HFF-Myc (cell line): ENCODE data around the gene PHEX.

Experiments
- DNase-seq: peaks from one replicate; pipeline ENCODE4 v3.0.0-alpha.2; 2011; ENCODE audit warnings: low read depth; ENCODE audit errors: extremely low read depth
- H3K4me3 ChIP-seq: replicated peaks from 2 replicates; pipeline ENCODE4 v1.5.1; 2011; ENCODE audit warnings: low read depth, mild to moderate bottlenecking, control low read depth, low read length
- TF ChIP-seq, protein P1 (sequence below): IDR thresholded peaks from 2 replicates; pipeline ENCODE4 v1.5.1; 2012; ENCODE audit warnings: mild to moderate bottlenecking, low read depth, low read length, control low read depth; ENCODE audit errors: missing control alignments

PHEX gene

GRCh38 chrX:22069586-22069985 lies 37.5 kb downstream of the PHEX start:
- no peak for DNase-seq
- TF ChIP-seq, protein P1, sequence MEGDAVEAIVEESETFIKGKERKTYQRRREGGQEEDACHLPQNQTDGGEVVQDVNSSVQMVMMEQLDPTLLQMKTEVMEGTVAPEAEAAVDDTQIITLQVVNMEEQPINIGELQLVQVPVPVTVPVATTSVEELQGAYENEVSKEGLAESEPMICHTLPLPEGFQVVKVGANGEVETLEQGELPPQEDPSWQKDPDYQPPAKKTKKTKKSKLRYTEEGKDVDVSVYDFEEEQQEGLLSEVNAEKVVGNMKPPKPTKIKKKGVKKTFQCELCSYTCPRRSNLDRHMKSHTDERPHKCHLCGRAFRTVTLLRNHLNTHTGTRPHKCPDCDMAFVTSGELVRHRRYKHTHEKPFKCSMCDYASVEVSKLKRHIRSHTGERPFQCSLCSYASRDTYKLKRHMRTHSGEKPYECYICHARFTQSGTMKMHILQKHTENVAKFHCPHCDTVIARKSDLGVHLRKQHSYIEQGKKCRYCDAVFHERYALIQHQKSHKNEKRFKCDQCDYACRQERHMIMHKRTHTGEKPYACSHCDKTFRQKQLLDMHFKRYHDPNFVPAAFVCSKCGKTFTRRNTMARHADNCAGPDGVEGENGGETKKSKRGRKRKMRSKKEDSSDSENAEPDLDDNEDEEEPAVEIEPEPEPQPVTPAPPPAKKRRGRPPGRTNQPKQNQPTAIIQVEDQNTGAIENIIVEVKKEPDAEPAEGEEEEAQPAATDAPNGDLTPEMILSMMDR, result no peak
- H3K4me3 ChIP-seq, result no peak overlapping the region

- no peak overlapping the region for H3K4me3 ChIP-seq
- no peak for DNase-seq
- TF ChIP-seq, protein P1, result no peak
Observed at GRCh38 chrX:22073928-22074327, 41.8 kb downstream of the PHEX start.

GRCh38 chrX:22078117-22078516 lies 46.0 kb downstream of the PHEX start:
- TF ChIP-seq, protein P1, result no peak
- DNase-seq, result no peak
- no peak overlapping the region for H3K4me3 ChIP-seq

DNA sequence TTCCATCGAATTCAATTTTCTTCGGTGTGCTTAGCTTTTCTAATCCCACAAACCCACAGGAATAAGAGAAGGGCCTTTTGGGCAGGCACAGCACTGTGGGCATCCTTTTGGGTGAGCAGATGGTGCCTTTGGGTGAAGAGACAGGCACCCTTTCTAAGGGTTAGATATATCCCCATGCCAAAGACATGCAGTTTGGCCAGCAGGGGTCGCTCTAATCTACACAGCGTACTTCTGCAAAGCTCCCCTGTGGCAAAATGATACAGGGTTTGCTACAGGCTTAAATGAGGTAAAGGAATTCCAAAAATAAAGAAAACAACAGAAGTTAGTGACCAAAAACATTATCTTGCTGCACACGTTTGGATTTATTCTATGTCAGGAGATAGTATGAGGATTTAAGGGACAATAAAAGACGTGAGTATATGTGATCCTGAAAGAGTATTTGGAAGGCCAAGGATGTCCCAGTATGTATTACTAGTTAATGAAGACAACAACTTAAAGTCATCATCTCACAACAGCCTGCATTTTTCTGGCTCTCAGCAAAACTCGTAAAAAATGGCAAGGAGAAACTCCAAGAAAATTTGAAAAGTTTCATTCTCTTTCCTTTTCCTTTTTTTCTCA lies 49.5 kb downstream of the PHEX start:
- no peak overlapping the region for H3K4me3 ChIP-seq
- TF ChIP-seq, protein P1, result peak; percentile 73
- DNase-seq, result peak; percentile 24

- no peak overlapping the region for H3K4me3 ChIP-seq
- DNase-seq, result no peak
- TF ChIP-seq, protein P1, result no peak
Observed at GRCh38 chrX:22086003-22086402, 53.9 kb downstream of the PHEX start.

GRCh38 chrX:22087011-22087557 lies 55.0 kb downstream of the PHEX start:
- no peak for DNase-seq
- TF ChIP-seq, protein P1, result no peak

GRCh38 chrX:22088326-22088725 lies 56.2 kb downstream of the PHEX start:
- TF ChIP-seq, protein P1, result no peak
- H3K4me3 ChIP-seq, result no peak overlapping the region
- DNase-seq, result no peak

More at GRCh38 chrX:22087011-22087557, 55.0 kb downstream of the PHEX start:
- H3K4me3 ChIP-seq, result no peak overlapping the region
